Measurements from ENCODE around the gene GID8. TPM values are rescaled to one million over a fixed set of nuclear protein-coding genes. Genes with fewer than 3 reads are reported as not detected.

Gene GID8
- total and polyA plus RNA-seq, 8 donors, result 10.8 to 39.3 (median 15.5) TPM

- H3K9me3 ChIP-seq, result no peaks in the 10 kb centered on the region
- H3K27ac ChIP-seq, result no peak overlapping the region
- intact Hi-C loops (cut with DNase I; ENCODE audit: low total_unique reads), result loop anchor here (10.0 kb wide), 1 partner anchor 97 kb away; the partner anchor contains the start of gene BHLHE23
- no peak for DNase-seq
- TF ChIP-seq POLR2AphosphoS5 (IDR thresholded peaks at IDR 0.05), result no peak
- TF ChIP-seq POLR2A (IDR thresholded peaks at IDR 0.05), result no peak
- peak in 2 of 7 experiments; percentile 7 to 12 for TF ChIP-seq CTCF (IDR thresholded peaks at IDR 0.05)
- H3K36me3 ChIP-seq, result peaks cover 92 to 100% (median 100%) of the 10 kb centered on the region in 4 donors
- no peak overlapping the region for H3K4me3 ChIP-seq
- 63 to 71% (median 67%) methylated on average over 16 of the region's 16 CpGs for WGBS, 5 donors
- H3K27me3 ChIP-seq, result no peaks in the 10 kb centered on the region
- H3K4me1 ChIP-seq, result peaks cover 0 to 20% (median 12%) of the 10 kb centered on the region in 4 donors
Observed at GRCh38 chr20:62907384-62908317, 30.3 kb upstream of the GID8 start.

GRCh38 chr20:62908971-62909791 is 28.8 kb upstream of the GID8 start:
- DNase-seq, result no peak
- Histone ChIP-seq H3K4me3 (no peak overlapping the region), H3K36me3 (peaks cover 86 to 100% (median 93%) of the 10 kb centered on the region in 4 donors), H3K27ac (no peak overlapping the region), H3K9me3 (no peaks in the 10 kb centered on the region), H3K27me3 (no peaks in the 10 kb centered on the region), H3K4me1 (peaks cover 10 to 31% (median 27%) of the 10 kb centered on the region in 4 donors)
- WGBS, 5 donors, result 74 to 80% (median 77%) methylated on average over 16 to 18 of the region's 18 CpGs
- intact Hi-C loops (cut with DNase I; ENCODE audit: low total_unique reads), result loop anchor here (10.0 kb wide), 1 partner anchor 96 kb away; the partner anchor contains the start of gene BHLHE23
- TF ChIP-seq EP300 (IDR thresholded peaks at IDR 0.05) (no peak), CTCF (IDR thresholded peaks at IDR 0.05) (no peak), POLR2A (IDR thresholded peaks at IDR 0.05) (no peak), POLR2AphosphoS5 (IDR thresholded peaks at IDR 0.05) (no peak)

GRCh38 chr20:62910217-62910766 is 27.7 kb upstream of the GID8 start:
- Histone ChIP-seq H3K4me1 (peaks cover 17 to 41% (median 38%) of the 10 kb centered on the region in 4 donors), H3K27me3 (no peaks in the 10 kb centered on the region), H3K9me3 (no peaks in the 10 kb centered on the region), H3K36me3 (peaks cover 75 to 89% (median 82%) of the 10 kb centered on the region in 4 donors), H3K4me3 (no peak overlapping the region), H3K27ac (no peak overlapping the region)
- WGBS, 5 donors, result 86 to 89% (median 87%) methylated on average over 11 of the region's 11 CpGs
- TF ChIP-seq POLR2AphosphoS5 (IDR thresholded peaks at IDR 0.05) (no peak), CTCF (IDR thresholded peaks at IDR 0.05) (no peak), EP300 (IDR thresholded peaks at IDR 0.05) (no peak), POLR2A (IDR thresholded peaks at IDR 0.05) (no peak)
- intact Hi-C loops (cut with DNase I; ENCODE audit: low total_unique reads), result no loop called here
- no peak for DNase-seq
